ENCODE results near the gene GALNS. TPM values are rescaled to one million over a fixed set of nuclear protein-coding genes. Genes with fewer than 3 reads are reported as not detected.

Gene GALNS
- total and polyA plus RNA-seq, 2 of the 13 experiments (the other 11 are each of a cell fraction or from before 2014, with no cell fraction given): 9.2 to 9.8 TPM

- Histone ChIP-seq H3K79me2 (ENCODE audit: insufficient read depth, low read length) (peaks cover 46% of the 10 kb centered on the region), H2AFZ (ENCODE audit: low read length) (no peak overlapping the region), H3K4me1 (ENCODE audit: insufficient read depth, low read length) (peaks cover 76% of the 10 kb centered on the region), H3K4me2 (ENCODE audit: low read depth, low read length) (peak overlapping the region; percentile 97), H3K27ac (ENCODE audit: extremely low read length, insufficient read depth, low read length) (peak overlapping the region; percentile 70), H3K9ac (ENCODE audit: insufficient read depth, low read depth, low read length) (peak overlapping the region; percentile 82), H4K20me1 (ENCODE audit: insufficient read depth, low read length) (peaks cover 28% of the 10 kb centered on the region), H3K36me3 (replicated peaks in 1 of 2; ENCODE audit: control insufficient read depth in 1 of 2, insufficient read depth in 2 of 2, low read length in 2 of 2) (0 out of 5 replicates have a peak, but pooled peaks cover 0 to under 1% of the 10 kb centered on the region in 2 experiments), H3K4me3 (replicated peaks in 1 of 3; ENCODE audit: insufficient read depth in 1 of 3, low read depth in 2 of 3, low read length in 3 of 3) (peak overlapping the region; percentile 73 to 87 (median 85)), H3K9me3 (ENCODE audit: low read length) (no peaks in the 10 kb centered on the region), H3K27me3 (ENCODE audit: control insufficient read depth in 1 of 2, insufficient read depth in 2 of 2, low read length in 2 of 2) (no peaks in the 10 kb centered on the region; a peak in 1 of 5 replicates)
- FAIRE-seq (no peak), DNase-seq (ENCODE audit: low spot score) (no peak), ATAC-seq (peak; percentile 39)
- ChIA-PET POLR2A (interaction anchor here (0.6 to 5.4 kb wide), 16 partner anchors 9 to 415 kb away, joined by 3 to 36 read pairs (median 4); partner anchors contain the start of genes APRT, MVD and SLC22A31), CTCF (ENCODE audit: low intra/inter-chr PET ratio, low total read pairs) (interaction anchor here (0.7 to 2.9 kb wide), 7 partner anchors 21 to 47 kb away, joined by 3 to 10 read pairs (median 5); partner anchors contain the start of gene APRT)
- in situ Hi-C loops (cut with HindIII; ENCODE audit: extremely low pct_ligation_motif_present, low pct_unique_long_range_greater_than_20kb): no loop called here
- intact Hi-C loops (cut with micrococcal nuclease; ENCODE audit: unreplicated experiment): loop anchor here (1.0 to 2.0 kb wide), 2 partner anchors 13 to 14 kb away; no protein-coding TSS in a partner anchor
- BruUV-seq (replicated peaks): no TSS peak
- WGBS (ENCODE audit: low lambda C conversion rate): no CpG with 5 or more reads among the region's 32 CpGs
- peak; percentile 15; the same call in 1 of the 2 replicates for TF ChIP-seq NKX3-1 (CRISPR knock-in tag; IDR thresholded peaks at IDR 0.05)
- no peak for TF ChIP-seq HNRNPLL (IDR thresholded peaks at IDR 0.05; ENCODE audit: low read depth, low read length, poor library complexity, severe bottlenecking)
- 0 out of 2 replicates have a peak, but pooled peaks have one; percentile 28 for TF ChIP-seq ZSCAN12 (CRISPR knock-in tag; IDR thresholded peaks at IDR 0.05)
- TF ChIP-seq HOXD1 (CRISPR knock-in tag; IDR thresholded peaks at IDR 0.05): peak; percentile 39; the same call in 1 of the 2 replicates
- no peak for TF ChIP-seq SIN3B (IDR thresholded peaks at IDR 0.05; ENCODE audit: low read length)
- no peak for TF ChIP-seq ZNF263 (CRISPR knock-in tag; IDR thresholded peaks at IDR 0.05)
- TF ChIP-seq, protein P1, sequence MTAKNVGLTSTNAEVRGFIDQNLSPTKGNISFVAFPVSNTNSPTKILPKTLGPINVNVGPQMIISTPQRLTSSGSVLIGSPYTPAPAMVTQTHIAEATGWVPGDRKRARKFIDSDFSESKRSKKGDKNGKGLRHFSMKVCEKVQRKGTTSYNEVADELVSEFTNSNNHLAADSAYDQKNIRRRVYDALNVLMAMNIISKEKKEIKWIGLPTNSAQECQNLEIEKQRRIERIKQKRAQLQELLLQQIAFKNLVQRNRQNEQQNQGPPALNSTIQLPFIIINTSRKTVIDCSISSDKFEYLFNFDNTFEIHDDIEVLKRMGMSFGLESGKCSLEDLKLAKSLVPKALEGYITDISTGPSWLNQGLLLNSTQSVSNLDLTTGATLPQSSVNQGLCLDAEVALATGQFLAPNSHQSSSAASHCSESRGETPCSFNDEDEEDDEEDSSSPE (CRISPR knock-in tag; IDR thresholded peaks at IDR 0.05): no peak
- TF ChIP-seq CSRNP2 (CRISPR knock-in tag; conservative IDR thresholded peaks at IDR 0.05; ENCODE audit: low read depth): 0 out of 2 replicates have a peak, but pooled peaks have one; percentile 3
- TF ChIP-seq, protein P2, sequence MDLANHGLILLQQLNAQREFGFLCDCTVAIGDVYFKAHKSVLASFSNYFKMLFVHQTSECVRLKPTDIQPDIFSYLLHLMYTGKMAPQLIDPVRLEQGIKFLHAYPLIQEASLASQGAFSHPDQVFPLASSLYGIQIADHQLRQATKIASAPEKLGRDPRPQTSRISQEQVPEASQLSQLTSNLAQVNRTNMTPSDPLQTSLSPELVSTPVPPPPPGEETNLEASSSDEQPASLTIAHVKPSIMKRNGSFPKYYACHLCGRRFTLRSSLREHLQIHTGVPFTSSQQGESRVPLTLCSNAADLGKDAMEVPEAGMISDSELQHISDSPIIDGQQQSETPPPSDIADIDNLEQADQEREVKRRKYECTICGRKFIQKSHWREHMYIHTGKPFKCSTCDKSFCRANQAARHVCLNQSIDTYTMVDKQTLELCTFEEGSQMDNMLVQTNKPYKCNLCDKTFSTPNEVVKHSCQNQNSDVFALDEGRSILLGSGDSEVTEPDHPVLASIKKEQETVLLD (CRISPR knock-in tag; IDR thresholded peaks at IDR 0.05; ENCODE audit: low read depth): peak; percentile 75; the same call in 1 of the 2 replicates
- TF ChIP-seq HOXA3 (CRISPR knock-in tag; IDR thresholded peaks at IDR 0.05): peak; percentile 44; the same call in 1 of the 2 replicates
- TF ChIP-seq TFDP1 (CRISPR knock-in tag; IDR thresholded peaks at IDR 0.05; ENCODE audit: borderline replicate concordance): peak; percentile 29; the same call in 1 of the 2 replicates
- TF ChIP-seq, protein P3, sequence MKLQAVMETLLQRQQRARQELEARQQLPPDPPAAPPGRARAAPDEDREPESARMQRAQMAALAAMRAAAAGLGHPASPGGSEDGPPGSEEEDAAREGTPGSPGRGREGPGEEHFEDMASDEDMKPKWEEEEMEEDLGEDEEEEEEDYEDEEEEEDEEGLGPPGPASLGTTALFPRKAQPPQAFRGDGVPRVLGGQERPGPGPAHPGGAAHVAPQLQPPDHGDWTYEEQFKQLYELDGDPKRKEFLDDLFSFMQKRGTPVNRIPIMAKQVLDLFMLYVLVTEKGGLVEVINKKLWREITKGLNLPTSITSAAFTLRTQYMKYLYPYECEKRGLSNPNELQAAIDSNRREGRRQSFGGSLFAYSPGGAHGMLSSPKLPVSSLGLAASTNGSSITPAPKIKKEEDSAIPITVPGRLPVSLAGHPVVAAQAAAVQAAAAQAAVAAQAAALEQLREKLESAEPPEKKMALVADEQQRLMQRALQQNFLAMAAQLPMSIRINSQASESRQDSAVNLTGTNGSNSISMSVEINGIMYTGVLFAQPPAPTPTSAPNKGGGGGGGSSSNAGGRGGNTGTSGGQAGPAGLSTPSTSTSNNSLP (IDR thresholded peaks at IDR 0.05; ENCODE audit: low read depth, low read length): no peak
- TF ChIP-seq JDP2 (CRISPR knock-in tag; IDR thresholded peaks at IDR 0.05; ENCODE audit: borderline replicate concordance): 0 out of 2 replicates have a peak, but pooled peaks have one; percentile 17
- 0 out of 2 replicates have a peak, but pooled peaks have one; percentile 8 for TF ChIP-seq ZNF558 (CRISPR knock-in tag; IDR thresholded peaks at IDR 0.05; ENCODE audit: borderline replicate concordance)
- peak; percentile 31 for TF ChIP-seq YY1 (IDR thresholded peaks at IDR 0.05; ENCODE audit: insufficient read depth, insufficient replicate concordance, low read depth, low read length)
- TF ChIP-seq RFXAP (CRISPR knock-in tag; IDR thresholded peaks at IDR 0.05; ENCODE audit: borderline replicate concordance): no peak
- 0 out of 2 replicates have a peak, but pooled peaks have one; percentile 12 for TF ChIP-seq RNF2 (conservative IDR thresholded peaks at IDR 0.05; ENCODE audit: low read depth)
- 0 out of 2 replicates have a peak, but pooled peaks have one; percentile 5 for TF ChIP-seq TAF1 (CRISPR knock-in tag; IDR thresholded peaks at IDR 0.05)
Measured at GRCh38 chr16:88784856-88785105, 72.0 kb downstream of the GALNS start.
